K562 (cell line): Measurements from ENCODE around the gene PLAAT4. TPM values are rescaled to one million over a fixed set of nuclear protein-coding genes. Genes with fewer than 3 reads are reported as not detected.
A peak's percentile ranks its signal among the peaks of the same experiment; 100 is the strongest.

Source experiments
- CREM ChIP-seq: IDR thresholded peaks from 2 replicates; pipeline ENCODE4 v1.6.1; 2014; ENCODE audit warnings: antibody characterized with exemption, low read depth
- DIDO1 ChIP-seq: fragments of 450-650 bp; IDR thresholded peaks from 2 replicates; pipeline ENCODE4 v1.6.1; 2016; ENCODE audit warnings: low read depth, missing biosample characterization, missing genetic modification characterization
- HEY1 ChIP-seq: fragments of 250-450 bp; sonication (Bioruptor Pico); IDR thresholded peaks from 2 replicates; pipeline ENCODE4 v1.5.0; 2020; ENCODE audit warnings: mild to moderate bottlenecking, moderate library complexity, borderline replicate concordance
- KDM5B ChIP-seq: fragments of 200-600 bp; sonication (generic); IDR thresholded peaks from 2 replicates; pipeline ENCODE4 v1.6.1; 2012; ENCODE audit warnings: low read depth, mild to moderate bottlenecking, moderate library complexity, low read length, control low read depth, inconsistent platforms; ENCODE audit not compliant: insufficient replicate concordance
- LCOR ChIP-seq: sonication (generic); formaldehyde crosslinking; IDR thresholded peaks from 2 replicates; pipeline ENCODE4 v1.8.0; 2022; ENCODE audit warnings: mild to moderate bottlenecking, missing genetic modification reagents
- NFYB ChIP-seq: IDR thresholded peaks from 2 replicates; pipeline ENCODE4 v1.6.1; 2011; ENCODE audit warnings: mild to moderate bottlenecking, moderate library complexity; ENCODE audit not compliant: insufficient read length; ENCODE audit errors: extremely low read depth
- NUFIP1 ChIP-seq: fragments of 450-650 bp; IDR thresholded peaks from 2 replicates; pipeline ENCODE4 v1.6.1; 2018; ENCODE audit not compliant: partially characterized antibody
- PCBP1 ChIP-seq: fragments of 200-400 bp; formaldehyde crosslinking; IDR thresholded peaks from 2 replicates; pipeline ENCODE4 v1.6.1; 2018; ENCODE audit warnings: mild to moderate bottlenecking, low read depth, low read length; ENCODE audit not compliant: poor library complexity, severe bottlenecking
- PHF8 ChIP-seq: fragments of 200-600 bp; sonication (generic); IDR thresholded peaks from 2 replicates; pipeline ENCODE4 v1.6.1; 2012; ENCODE audit warnings: mixed run types, mild to moderate bottlenecking, inconsistent platforms, low read length, moderate library complexity, borderline replicate concordance
- PML ChIP-seq: IDR thresholded peaks from 2 replicates; pipeline ENCODE4 v1.6.1; 2012; ENCODE audit warnings: low read length, inconsistent platforms
- PPARD ChIP-seq: fragments of 250-450 bp; sonication (Bioruptor Pico); IDR thresholded peaks from 2 replicates; pipeline ENCODE4 v1.8.0; 2022; ENCODE audit warnings: inconsistent platforms, mild to moderate bottlenecking, moderate library complexity
- PTRF ChIP-seq: fragments of 450-650 bp; IDR thresholded peaks from 2 replicates; pipeline ENCODE4 v1.6.1; 2016; ENCODE audit warnings: mild to moderate bottlenecking, missing genetic modification characterization, missing compliant biosample characterization
- RCOR1 ChIP-seq, 2 experiments: IDR thresholded peaks; 2 replicates each; pipeline ENCODE4 v1.6.1; 2012; ENCODE audit warnings: low read depth in 2 of 2, low read length in 2 of 2, borderline replicate concordance in 1 of 2, improper control_type of control experiment in 1 of 2
- RFX5 ChIP-seq: IDR thresholded peaks from 2 replicates; pipeline ENCODE4 v1.6.1; 2011; ENCODE audit warnings: low read depth, mild to moderate bottlenecking, improper control_type of control experiment, low read length
- SRF ChIP-seq, 2 experiments: fragments of 250-450, 450-650 bp in 1 of 2; sonication (Bioruptor Pico) in 1 of 2; sonication (generic) in 1 of 2; formaldehyde crosslinking; IDR thresholded peaks; 2 replicates each; pipeline versions ENCODE4 v1.5.0 to v1.5.1; 2020 to 2022; ENCODE audit warnings: mild to moderate bottlenecking in 1 of 2, missing genetic modification reagents in 1 of 2
- TBL1XR1 ChIP-seq, 2 experiments: IDR thresholded peaks; 2 replicates each; pipeline ENCODE4 v1.6.1; 2012; ENCODE audit warnings: improper control_type of control experiment in 2 of 2, low read length in 2 of 2, mild to moderate bottlenecking in 1 of 2
- TCF7 ChIP-seq: sonication (generic); IDR thresholded peaks from 2 replicates; pipeline ENCODE4 v1.6.1; 2016; ENCODE audit warnings: antibody characterized with exemption, borderline replicate concordance
- ZC3H4 ChIP-seq: sonication (generic); formaldehyde crosslinking; IDR thresholded peaks from 2 replicates; pipeline ENCODE4 v1.9.0; 2021; ENCODE audit warnings: missing genetic modification reagents, borderline replicate concordance
- ZNF24 ChIP-seq: fragments of 450-650 bp; IDR thresholded peaks from 2 replicates; pipeline ENCODE4 v1.6.1; 2016
- ZNF282 ChIP-seq: sonication (generic); formaldehyde crosslinking; IDR thresholded peaks from 2 replicates; pipeline ENCODE4 v1.8.1; 2023; ENCODE audit warnings: missing genetic modification reagents
- ZNF41 ChIP-seq: fragments of 250-450 bp; sonication (Bioruptor Pico); conservative IDR thresholded peaks from 2 replicates; pipeline ENCODE4 v1.4.0; 2020; ENCODE audit warnings: mild to moderate bottlenecking
- ZSCAN32 ChIP-seq: fragments of 450-650 bp; formaldehyde crosslinking; IDR thresholded peaks from 2 replicates; pipeline ENCODE4 v1.4.0; 2020; ENCODE audit warnings: mild to moderate bottlenecking, moderate library complexity
- polyA plus RNA-seq, 8 experiments: library from polyadenylated mRNA; depleted of rRNA in 4 of 8; stranded (reverse) in 5 of 8; unstranded in 3 of 8; fragments of >200 nt; fragmentation: Nextera tagmentation in 2 of 8; fragmentation: Illumina TruSeq in 1 of 8; extraction: Ambion mirVana in 2 of 8; extraction: Trizol in 1 of 8; gene quantifications; 2 replicates each; pipeline versions ENCODE4 v1.2.1 to v1.2.3, GENCODE V29; 2011 to 2014; ENCODE audit warnings: inconsistent platforms in 1 of 8, missing spikeins in 1 of 8
- total RNA-seq, 7 experiments: library from RNA; depleted of rRNA in 6 of 7; stranded (reverse); fragments of >200 nt in 6 of 7; fragmentation: Illumina TruSeq in 2 of 7; extraction: Trizol in 2 of 7; gene quantifications; 2 replicates each; pipeline versions ENCODE4 v1.2.1 to v1.2.3, GENCODE V29; 2011 to 2021; ENCODE audit warnings: low replicate concordance in 1 of 7
- TF ChIP-seq, protein P1 (sequence below): fragments of 450-650 bp; IDR thresholded peaks from 2 replicates; pipeline ENCODE4 v1.7.1; 2018; ENCODE audit warnings: mild to moderate bottlenecking, low read depth; ENCODE audit not compliant: partially characterized antibody
- TF ChIP-seq, protein P2 (sequence below), 2 experiments: fragments of 450-650 bp in 1 of 2; sonication (generic) in 1 of 2; formaldehyde crosslinking; conservative IDR thresholded peaks; 2 replicates each; pipeline versions ENCODE4 v1.4.0 to v1.8.1; 2020 to 2022; ENCODE audit warnings: mild to moderate bottlenecking in 1 of 2, missing genetic modification reagents in 1 of 2
- TF ChIP-seq, protein P3 (sequence below): fragments of 250-450 bp; sonication (Bioruptor Pico); IDR thresholded peaks from 2 replicates; pipeline ENCODE4 v1.5.0; 2021

Gene PLAAT4
- total and polyA plus RNA-seq, 9 of the 15 experiments (the other 6 are each of a cell fraction or from before 2014, with no cell fraction given): 0.54 to 3.0 (median 1.3) TPM; not detected in 1

DNA sequence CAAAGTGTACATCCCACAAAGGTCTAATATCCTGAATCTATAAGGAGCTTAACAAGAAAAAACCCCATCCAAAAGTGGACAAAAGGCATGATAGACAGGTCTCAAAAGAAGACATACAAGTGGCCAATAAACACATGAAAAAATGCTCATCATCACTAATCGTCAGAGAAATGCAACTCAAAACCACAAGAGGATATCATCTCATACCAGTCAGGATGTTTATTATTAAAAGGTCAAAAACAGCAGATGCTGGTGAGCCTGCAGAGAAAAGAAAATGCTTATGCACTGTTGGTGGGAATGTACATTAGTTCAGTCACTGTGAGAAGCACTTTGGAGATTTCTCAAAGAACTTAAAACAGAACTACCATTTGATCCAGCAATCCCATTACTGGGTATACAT is 18.1 kb upstream of the PLAAT4 start (continued):
- no peak for TF ChIP-seq NUFIP1
- no peak for TF ChIP-seq TCF7
- TF ChIP-seq, protein P1, sequence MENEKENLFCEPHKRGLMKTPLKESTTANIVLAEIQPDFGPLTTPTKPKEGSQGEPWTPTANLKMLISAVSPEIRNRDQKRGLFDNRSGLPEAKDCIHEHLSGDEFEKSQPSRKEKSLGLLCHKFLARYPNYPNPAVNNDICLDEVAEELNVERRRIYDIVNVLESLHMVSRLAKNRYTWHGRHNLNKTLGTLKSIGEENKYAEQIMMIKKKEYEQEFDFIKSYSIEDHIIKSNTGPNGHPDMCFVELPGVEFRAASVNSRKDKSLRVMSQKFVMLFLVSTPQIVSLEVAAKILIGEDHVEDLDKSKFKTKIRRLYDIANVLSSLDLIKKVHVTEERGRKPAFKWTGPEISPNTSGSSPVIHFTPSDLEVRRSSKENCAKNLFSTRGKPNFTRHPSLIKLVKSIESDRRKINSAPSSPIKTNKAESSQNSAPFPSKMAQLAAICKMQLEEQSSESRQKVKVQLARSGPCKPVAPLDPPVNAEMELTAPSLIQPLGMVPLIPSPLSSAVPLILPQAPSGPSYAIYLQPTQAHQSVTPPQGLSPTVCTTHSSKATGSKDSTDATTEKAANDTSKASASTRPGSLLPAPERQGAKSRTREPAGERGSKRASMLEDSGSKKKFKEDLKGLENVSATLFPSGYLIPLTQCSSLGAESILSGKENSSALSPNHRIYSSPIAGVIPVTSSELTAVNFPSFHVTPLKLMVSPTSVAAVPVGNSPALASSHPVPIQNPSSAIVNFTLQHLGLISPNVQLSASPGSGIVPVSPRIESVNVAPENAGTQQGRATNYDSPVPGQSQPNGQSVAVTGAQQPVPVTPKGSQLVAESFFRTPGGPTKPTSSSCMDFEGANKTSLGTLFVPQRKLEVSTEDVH: no peak
- peak in 1 of 2 experiments; percentile 16; a peak in 1 of 4 replicates for TF ChIP-seq RCOR1 (IDR thresholded peaks at IDR 0.05; ENCODE audit: borderline replicate concordance in 1 of 2, low read depth in 2 of 2, low read length in 2 of 2)
- TF ChIP-seq RFX5: no peak
- 0 out of 2 replicates have a peak, but pooled peaks have one; percentile 46 for TF ChIP-seq PML
- no peak for TF ChIP-seq PHF8
- no peak for TF ChIP-seq PCBP1
- TF ChIP-seq KDM5B: no peak
- TF ChIP-seq HEY1 (CRISPR knock-in tag): 0 out of 2 replicates have a peak, but pooled peaks have one; percentile 42
- TF ChIP-seq PPARD (CRISPR knock-in tag): no peak
- no peak for TF ChIP-seq SRF (CRISPR knock-in tag; IDR thresholded peaks at IDR 0.05)
- peak in 1 of 2 experiments; percentile 65; a peak in 2 of 4 replicates for TF ChIP-seq TBL1XR1 (IDR thresholded peaks at IDR 0.05; ENCODE audit: low read length in 2 of 2)
- no peak for TF ChIP-seq PTRF (tag)
- TF ChIP-seq, protein P2, sequence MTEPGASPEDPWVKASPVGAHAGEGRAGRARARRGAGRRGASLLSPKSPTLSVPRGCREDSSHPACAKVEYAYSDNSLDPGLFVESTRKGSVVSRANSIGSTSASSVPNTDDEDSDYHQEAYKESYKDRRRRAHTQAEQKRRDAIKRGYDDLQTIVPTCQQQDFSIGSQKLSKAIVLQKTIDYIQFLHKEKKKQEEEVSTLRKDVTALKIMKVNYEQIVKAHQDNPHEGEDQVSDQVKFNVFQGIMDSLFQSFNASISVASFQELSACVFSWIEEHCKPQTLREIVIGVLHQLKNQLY (CRISPR knock-in tag; conservative IDR thresholded peaks at IDR 0.05): no peak
- TF ChIP-seq CREM: peak; percentile 66
- TF ChIP-seq NFYB: no peak
- TF ChIP-seq ZC3H4 (CRISPR knock-in tag): no peak
- no peak for TF ChIP-seq ZSCAN32 (CRISPR knock-in tag)
- TF ChIP-seq ZNF41: no peak
- no peak for TF ChIP-seq ZNF24
- TF ChIP-seq, protein P3, sequence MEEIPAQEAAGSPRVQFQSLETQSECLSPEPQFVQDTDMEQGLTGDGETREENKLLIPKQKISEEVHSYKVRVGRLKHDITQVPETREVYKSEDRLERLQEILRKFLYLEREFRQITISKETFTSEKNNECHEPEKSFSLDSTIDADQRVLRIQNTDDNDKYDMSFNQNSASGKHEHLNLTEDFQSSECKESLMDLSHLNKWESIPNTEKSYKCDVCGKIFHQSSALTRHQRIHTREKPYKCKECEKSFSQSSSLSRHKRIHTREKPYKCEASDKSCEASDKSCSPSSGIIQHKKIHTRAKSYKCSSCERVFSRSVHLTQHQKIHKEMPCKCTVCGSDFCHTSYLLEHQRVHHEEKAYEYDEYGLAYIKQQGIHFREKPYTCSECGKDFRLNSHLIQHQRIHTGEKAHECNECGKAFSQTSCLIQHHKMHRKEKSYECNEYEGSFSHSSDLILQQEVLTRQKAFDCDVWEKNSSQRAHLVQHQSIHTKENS: no peak
- TF ChIP-seq ZNF282 (CRISPR knock-in tag): no peak
- no peak for TF ChIP-seq DIDO1 (tag)
- no peak for TF ChIP-seq LCOR (CRISPR knock-in tag)
